Brain microvascular endothelial cell (primary cell): ENCODE data around the gene ABCG1.

Source experiments
- DNase-seq: peaks from one replicate; pipeline ENCODE4 v3.0.0-alpha.2; 2020
- H3K27ac ChIP-seq: fragments of 250-450 bp; sonication (Bioruptor Pico); 2 replicates; pipeline ENCODE4 v1.5.1; 2020; ENCODE audit warnings: mild to moderate bottlenecking, moderate library complexity
- H3K27me3 ChIP-seq: fragments of 250-450 bp; sonication (Bioruptor Pico); replicated peaks from 2 replicates; pipeline ENCODE4 v1.5.1; 2020; ENCODE audit warnings: mild to moderate bottlenecking
- H3K36me3 ChIP-seq: fragments of 250-450 bp; sonication (Bioruptor Pico); replicated peaks from 2 replicates; pipeline ENCODE4 v1.5.1; 2020; ENCODE audit warnings: mild to moderate bottlenecking
- H3K4me3 ChIP-seq: 2 replicates; pipeline ENCODE4 v1.5.1; 2011; ENCODE audit warnings: low read depth, mild to moderate bottlenecking, control low read depth, low read length, moderate library complexity
- in situ Hi-C: cut with HindIII; loops from 2 replicates; pipeline ENCODE4 v1.10.0; 2017; ENCODE audit warnings: low sequenced_read_pairs, low pct_ligation_motif_present
- TF ChIP-seq, protein P1 (sequence below): IDR thresholded peaks from 2 replicates; pipeline ENCODE4 v1.5.1; 2011; ENCODE audit warnings: low read depth, mild to moderate bottlenecking, moderate library complexity, low read length, control low read depth, inconsistent platforms; ENCODE audit errors: missing control alignments

ABCG1 gene

DNA sequence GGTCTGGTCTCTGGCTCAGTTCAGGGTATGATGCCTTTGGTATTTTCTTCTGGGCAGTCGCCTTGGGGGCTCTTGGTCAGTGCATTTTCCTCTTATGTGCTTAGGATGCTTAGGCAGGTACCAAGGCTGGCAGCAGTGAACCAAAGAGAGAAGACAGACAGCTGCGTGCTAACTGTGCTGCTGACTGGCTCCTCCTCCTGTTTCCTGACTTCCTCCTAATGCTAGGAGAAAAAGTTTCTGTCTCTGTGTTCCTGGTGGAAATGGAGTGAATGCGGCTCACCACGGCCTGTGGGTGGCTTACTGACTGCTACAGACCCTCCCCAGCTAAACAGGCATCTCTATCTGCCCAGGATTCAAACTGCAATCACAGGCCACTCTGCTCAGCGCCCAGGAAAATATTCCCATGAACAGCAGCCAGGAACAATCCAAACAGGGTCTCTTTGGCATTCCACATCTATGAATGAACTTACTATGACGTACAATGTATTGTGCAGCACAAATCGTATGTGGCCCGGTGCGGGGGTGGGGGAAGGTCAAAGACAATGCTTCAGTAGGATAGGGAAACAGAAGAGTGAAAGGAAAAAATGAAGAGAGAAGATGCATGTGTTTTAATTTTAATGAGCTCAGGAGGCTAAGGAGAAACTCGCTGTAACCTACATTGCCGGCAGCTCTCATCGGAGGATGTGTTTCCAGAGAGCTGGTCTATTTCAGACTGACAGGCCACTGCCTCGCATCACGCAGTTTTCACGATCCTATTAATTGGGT is 2.8 kb downstream of the ABCG1 start:
- Histone ChIP-seq H3K27me3 (peaks cover 26% of the 10 kb centered on the region), H3K4me3 (no peak overlapping the region), H3K36me3 (no peaks in the 10 kb centered on the region), H3K27ac (peak overlapping the region; percentile 59)
- DNase-seq = peak; percentile 74
- TF ChIP-seq, protein P1, sequence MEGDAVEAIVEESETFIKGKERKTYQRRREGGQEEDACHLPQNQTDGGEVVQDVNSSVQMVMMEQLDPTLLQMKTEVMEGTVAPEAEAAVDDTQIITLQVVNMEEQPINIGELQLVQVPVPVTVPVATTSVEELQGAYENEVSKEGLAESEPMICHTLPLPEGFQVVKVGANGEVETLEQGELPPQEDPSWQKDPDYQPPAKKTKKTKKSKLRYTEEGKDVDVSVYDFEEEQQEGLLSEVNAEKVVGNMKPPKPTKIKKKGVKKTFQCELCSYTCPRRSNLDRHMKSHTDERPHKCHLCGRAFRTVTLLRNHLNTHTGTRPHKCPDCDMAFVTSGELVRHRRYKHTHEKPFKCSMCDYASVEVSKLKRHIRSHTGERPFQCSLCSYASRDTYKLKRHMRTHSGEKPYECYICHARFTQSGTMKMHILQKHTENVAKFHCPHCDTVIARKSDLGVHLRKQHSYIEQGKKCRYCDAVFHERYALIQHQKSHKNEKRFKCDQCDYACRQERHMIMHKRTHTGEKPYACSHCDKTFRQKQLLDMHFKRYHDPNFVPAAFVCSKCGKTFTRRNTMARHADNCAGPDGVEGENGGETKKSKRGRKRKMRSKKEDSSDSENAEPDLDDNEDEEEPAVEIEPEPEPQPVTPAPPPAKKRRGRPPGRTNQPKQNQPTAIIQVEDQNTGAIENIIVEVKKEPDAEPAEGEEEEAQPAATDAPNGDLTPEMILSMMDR = no peak
- in situ Hi-C loops = no loop called here

DNA sequence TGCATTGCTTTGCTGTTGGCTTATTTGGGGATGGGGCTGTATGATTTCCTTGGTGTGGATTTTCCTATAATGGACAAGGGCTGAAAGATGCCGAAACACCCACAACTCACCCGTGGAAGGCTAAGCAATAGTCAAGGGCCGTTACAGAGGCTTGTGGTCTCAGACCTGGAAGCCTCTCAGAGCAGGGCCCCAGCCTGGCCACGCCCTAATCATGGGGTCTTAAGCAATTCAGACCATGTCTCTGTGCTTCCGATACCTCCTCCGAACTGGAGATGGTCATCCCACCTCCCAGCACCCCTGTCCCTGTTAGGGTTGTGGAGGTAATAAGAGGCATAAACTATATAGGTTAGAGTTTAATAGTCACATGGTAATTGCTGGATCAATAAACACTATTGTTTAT is 3.4 kb downstream of the ABCG1 start:
- in situ Hi-C loops = no loop called here
- TF ChIP-seq, protein P1 = no peak
- Histone ChIP-seq H3K27me3 (peaks cover 26% of the 10 kb centered on the region), H3K27ac (peak overlapping the region; percentile 59), H3K4me3 (no peak overlapping the region), H3K36me3 (no peaks in the 10 kb centered on the region)
- DNase-seq = no peak

DNA sequence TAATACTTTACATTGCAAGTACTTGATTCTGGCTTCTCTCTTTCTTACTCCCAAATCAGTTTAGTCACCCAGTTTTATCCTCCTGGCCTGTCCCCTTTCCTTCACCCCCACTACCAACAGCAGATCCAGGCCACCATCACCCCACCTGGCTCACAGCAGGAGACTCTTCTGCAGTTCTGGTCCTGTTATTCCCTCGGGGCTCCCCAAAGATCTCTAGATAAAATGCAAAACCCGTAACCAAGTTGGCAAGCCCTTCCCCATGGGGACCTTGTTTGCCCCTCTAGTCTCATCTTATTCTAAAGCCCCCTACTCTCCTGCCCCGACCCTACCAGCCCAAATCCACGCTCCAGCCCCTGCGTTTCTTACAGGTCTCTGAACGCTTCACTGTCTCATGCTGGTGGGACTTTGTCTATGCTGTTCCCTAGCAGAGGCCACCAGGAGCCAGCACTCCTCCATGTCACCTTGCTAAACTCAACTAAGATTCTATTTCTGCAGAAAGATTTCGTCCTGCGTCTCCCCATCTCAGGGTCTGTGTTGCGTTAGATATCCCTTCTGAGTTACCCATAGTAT is 4.0 kb downstream of the ABCG1 start:
- in situ Hi-C loops = no loop called here
- no peak for DNase-seq
- Histone ChIP-seq H3K27ac (no peak overlapping the region), H3K36me3 (no peaks in the 10 kb centered on the region), H3K27me3 (peaks cover 25% of the 10 kb centered on the region), H3K4me3 (no peak overlapping the region)
- TF ChIP-seq, protein P1 = no peak

DNA sequence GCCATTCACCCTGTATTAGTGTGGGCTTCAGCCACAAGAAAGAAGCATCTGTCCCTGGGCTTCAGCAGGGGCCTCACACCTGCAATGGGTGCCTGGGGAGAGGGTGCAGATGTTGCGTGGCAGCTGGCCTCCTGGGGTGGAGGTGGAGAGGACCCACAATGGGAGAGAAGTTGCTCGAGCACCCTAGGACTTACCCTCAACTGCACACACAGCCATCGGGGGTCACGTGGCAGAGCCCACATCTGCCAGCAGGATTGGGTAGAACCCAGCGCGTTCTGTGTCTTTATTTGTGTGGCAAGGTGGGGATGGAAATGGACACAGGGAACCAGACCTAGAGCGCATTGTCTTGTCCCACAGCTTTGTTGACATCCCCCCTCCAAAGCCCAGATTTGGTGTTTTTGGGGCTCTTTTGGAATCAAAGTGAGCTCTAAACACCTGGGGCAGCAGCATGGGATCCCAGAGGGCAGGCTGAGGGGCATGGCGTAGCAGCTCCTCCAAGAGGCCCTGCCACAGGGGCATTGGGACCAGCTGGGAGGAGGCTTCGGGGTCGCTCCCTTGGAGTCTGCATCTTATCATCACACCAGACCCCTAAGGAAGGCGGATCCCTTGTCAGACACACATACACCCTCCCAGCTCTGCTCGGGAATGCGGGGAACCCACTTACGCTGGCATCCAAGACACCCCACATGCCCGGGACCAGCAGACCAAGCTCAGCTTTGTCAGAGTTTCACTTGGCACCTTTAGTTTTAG is 5.1 kb downstream of the ABCG1 start:
- DNase-seq = no peak
- Histone ChIP-seq H3K27me3 (peaks cover 14% of the 10 kb centered on the region), H3K4me3 (no peak overlapping the region), H3K36me3 (no peaks in the 10 kb centered on the region), H3K27ac (no peak overlapping the region)
- in situ Hi-C loops = no loop called here
- TF ChIP-seq, protein P1 = no peak

DNA sequence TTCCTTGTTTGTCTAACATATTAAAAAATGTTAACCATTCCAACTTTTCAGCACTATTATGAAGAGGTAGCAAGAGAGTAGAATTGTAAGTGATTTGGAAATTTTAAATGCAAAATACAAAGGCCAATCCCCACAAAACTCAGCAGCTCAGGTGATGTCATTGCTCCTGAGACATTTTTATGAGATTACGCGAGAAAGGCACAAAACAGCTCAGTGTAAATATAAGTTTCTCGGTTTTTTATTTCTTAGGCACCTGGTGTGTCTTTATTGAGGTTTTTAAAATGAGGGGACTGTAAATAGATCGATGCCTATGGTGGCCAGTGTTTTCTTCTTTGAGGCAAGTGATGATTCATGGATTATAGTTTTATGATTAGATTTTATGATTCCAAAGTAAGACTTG is 6.1 kb downstream of the ABCG1 start:
- H3K27me3 ChIP-seq = peaks cover 3% of the 10 kb centered on the region
- in situ Hi-C loops = no loop called here
- DNase-seq = no peak
- H3K36me3 ChIP-seq = no peaks in the 10 kb centered on the region
- H3K4me3 ChIP-seq = no peak overlapping the region
- TF ChIP-seq, protein P1 = no peak
- no peak overlapping the region for H3K27ac ChIP-seq
